ENCODE data around the gene INCENP.

Gene INCENP

DNA sequence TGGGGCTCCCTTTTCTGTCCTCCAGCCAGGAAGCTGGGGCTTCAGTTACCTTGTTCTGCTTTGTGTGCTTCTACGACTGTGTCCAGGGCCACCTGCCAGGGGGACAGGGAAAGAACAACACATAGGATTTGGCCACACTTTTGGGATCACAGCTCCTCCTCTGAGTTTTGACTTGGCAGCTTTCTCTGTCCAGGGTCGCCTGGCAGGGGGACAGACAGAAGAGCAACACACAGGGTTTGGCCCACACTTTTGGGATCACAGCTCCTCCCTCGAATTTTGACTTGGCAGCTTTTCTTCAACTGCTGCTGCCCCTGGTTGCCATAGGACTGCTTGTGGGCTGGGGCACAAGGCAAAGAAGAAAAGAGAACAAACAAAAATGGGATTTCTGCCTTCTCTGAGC is 19.1 kb downstream of the INCENP start:
- DNase-seq = no peak

DNA sequence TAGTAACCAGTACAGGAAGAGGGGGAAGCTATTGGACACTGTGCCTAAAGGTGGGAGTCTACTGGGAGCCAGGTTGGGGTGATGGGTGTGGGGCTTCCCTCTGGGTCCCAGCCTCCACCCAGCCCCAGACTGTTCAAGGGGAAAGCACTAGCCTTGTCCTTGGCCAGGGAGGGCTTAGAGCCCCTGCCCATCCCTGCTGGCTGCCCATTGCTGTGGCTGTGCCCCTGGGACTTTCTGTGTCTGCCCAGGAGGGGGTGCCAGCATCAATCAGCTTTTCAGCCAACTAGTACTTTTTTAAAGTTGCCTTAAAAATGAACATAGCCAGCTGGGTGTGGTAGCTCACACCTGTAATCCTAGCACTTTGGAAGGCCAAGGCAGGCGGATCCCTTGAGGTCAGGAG is 19.9 kb downstream of the INCENP start:
- no peak for DNase-seq

DNA sequence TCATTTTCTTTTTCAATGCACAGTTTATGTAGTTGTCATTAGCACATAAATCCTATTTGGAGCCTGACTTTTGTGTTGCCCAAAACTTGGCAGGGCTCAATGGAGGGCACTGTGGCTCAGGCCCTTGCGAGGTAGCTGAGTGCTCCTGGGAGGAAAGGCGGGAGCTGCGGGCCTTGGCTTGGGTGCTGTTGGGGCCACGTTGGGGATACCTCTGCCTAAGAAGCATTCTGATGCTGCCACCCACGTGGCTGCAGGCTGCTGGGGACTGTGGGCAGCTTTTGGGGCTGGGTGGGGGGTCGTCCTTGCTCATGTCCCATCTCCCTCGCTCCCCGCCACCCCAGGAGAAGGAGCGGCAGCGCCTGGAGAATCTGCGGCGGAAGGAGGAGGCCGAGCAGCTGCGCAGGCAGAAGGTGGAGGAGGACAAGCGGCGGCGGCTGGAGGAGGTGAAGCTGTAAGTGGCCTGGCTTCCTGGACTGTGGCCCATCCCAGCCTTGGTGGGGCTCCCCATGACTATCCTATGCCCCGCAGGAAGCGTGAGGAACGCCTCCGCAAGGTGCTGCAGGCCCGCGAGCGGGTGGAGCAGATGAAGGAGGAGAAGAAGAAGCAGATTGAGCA is 20.9 kb downstream of the INCENP start:
- DNase-seq = no peak

DNA sequence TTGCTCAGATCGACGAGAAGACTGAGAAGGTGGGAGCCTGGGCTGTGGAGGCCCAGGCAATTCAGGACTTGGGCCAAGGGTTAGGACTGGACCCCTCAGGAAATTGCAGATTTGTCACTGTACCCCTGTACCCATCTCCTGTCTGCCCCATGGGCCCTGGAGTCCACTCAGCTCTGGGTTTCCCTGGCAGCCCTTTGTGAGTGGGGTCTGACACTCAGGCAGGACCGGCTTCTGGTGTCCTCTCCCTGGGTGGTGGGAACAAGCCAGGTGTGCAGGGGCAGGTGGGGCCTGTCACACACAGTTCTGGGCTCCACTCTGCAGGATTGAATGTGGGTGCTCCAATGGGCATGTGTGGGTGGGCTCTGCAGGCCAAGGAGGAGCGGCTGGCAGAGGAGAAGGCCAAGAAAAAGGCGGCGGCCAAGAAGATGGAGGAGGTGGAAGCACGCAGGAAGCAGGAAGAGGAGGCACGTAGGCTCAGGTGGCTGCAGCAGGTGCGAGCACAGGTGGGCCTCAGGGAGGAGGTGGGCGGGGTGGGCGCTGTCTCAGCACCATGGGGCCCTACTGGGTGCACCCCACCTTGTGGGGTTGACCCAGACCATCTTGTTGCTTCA is 21.6 kb downstream of the INCENP start:
- no peak for DNase-seq

DNA sequence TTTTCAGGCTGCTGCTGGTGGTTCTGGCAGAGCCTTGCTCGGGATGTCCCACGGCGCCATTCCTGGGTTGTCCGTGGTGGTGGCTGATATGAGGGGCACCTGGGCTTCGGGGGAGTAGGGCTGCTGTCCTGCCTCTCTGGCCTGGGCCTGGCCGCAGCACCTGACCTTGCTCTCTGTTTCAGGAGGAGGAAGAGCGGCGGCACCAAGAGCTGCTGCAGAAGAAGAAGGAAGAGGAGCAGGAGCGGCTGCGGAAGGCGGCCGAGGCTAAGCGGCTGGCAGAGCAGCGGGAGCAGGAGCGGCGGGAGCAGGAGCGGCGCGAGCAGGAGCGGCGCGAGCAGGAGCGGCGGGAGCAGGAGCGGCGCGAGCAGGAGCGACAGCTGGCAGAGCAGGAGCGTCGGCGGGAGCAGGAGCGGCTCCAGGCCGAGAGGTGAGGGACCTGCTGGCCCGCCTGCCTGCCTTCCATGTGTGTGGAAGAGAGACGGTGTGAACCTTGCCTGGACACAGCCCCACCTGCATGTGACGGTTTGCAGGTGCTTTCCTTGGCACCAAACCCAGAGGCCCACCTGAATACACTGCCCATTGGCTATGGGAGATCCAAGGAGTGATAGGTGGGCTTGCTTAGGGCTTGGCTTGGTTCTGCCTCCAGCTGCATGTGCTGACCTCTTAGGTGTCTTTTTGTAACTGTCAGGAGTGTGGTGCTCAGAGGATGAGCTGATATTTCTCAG is 22.8 kb downstream of the INCENP start:
- no peak for DNase-seq

DNA sequence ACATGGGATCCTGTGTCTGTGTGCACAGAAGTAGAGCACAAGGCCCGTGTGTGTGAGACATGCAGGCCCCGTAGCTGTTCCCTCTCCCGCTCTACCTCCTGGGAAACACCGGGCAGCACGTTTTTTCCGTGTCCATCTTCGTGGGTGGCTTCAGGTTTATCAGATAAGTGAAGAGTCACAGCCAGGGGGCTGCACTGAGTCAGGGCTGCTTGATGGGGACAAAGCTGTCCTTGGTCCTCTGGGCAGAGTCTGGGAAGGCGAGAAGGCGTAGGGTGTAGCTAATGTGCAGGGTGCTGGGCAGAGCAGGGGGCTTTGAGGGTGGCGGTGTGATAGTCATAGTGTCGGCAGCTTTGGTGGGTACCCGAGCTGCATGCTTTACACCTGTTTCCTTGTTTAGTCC is 23.7 kb downstream of the INCENP start:
- DNase-seq = no peak

DNA sequence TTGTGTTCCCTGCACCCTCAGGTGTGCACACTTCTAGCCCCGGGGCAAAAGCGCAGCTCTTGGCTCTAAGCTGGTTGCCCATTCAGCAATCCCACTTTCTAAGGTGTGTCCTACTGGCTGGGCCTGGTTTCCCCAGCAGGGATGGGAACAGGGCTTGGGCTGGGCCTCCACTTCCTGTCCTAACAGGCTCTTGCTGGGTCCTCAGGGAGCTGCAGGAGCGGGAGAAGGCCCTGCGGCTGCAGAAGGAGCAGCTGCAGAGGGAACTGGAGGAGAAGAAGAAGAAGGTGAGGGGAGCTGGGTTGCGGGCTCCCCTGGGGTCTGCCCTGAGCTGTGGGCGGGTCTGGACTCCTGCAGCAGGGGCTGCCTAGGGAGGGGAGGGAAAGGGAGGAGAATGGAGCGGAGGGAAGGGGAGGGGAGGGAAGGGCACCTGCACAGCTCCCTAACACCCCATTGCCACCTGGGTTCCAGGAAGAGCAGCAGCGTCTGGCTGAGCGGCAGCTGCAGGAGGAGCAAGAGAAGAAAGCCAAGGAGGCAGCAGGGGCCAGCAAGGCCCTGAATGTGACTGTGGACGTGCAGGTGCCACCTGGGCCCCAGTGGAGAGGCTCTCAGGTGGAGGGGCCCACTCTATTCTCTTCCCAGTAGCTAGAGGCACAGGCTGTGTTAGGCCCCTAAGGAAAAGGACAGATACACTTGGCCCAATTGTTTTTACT is 24.6 kb downstream of the INCENP start:
- no peak for DNase-seq

DNA sequence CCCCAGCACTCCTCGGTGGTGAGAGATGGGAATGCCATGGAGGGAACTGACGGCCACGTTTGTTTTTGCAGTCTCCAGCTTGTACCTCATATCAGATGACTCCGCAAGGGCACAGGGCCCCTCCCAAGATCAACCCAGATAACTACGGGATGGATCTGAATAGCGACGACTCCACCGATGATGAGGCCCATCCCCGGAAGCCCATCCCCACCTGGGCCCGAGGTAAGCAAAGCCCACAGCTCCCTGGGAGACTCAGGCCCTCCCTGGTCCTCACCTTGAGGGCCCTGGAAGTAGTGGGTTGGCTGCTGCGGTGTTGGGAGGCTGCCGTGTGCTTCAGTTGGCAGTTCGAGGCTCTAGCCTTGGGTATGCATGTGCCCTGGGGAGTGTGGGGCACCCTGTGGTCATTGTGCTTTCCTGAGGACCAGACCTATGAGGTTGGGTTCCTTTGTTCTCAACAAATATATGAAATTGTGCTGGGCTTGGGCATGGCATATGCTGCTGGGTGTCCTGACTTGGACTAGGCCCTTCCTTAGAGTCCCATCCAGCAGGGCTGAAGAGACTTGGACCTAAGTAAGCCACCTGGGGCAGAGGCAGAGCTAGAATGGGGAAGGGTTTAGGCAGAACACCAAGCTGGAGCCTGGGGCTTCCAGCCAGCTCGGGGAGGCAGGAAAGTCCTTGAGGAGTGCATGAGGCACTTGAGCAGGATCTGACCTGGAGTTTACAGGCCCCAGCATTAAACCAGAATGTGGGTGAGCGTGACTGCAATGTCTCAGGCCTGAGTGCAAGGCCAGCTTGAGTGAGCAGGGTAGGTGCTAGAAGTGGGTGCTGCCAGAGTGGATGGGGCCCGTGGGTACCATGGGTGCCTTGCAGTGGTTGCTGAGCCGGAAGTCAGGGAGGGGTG is 26.4 kb downstream of the INCENP start:
- DNase-seq = no peak

DNA sequence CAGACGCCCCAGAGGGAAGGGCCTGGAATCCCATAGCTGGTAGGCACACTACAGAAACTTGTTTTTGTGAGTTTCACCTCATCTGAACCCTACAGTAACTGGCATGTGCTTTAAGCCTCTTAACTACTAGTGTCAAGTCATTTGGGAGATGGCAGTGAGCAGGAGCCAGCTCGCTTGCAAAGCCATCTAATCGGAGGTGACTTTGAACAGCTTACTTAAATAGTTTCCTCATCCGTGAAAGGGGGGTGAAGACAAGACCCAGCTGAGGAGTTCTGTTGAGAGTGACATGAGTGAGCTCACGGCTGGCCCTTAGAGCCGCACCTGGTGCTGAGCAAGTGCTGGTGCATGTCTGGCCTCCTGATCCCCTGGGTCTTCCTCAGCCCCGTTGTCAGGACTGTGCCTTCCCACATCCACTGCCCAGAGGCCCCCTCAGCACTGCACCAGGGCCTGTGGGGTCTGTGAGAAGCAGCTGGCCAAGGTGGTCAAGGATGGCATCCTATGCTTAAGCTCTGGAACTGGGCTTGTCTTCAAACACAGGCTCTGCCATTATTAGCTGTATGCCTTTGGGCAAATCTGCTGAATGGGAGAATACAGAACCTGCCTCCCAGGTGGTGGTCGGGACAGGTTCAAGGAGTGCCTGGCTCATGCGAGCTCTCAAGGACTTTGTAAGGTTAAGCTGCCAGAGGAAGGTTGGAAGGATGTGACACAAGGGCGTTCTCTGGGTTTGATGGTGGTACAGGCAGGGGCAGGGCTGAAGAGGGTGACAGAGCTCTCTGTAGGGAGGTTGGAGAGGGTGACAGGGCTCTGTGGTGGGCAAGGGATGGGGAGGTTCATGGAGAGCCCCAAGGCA is 27.3 kb downstream of the INCENP start:
- DNase-seq = no peak

DNA sequence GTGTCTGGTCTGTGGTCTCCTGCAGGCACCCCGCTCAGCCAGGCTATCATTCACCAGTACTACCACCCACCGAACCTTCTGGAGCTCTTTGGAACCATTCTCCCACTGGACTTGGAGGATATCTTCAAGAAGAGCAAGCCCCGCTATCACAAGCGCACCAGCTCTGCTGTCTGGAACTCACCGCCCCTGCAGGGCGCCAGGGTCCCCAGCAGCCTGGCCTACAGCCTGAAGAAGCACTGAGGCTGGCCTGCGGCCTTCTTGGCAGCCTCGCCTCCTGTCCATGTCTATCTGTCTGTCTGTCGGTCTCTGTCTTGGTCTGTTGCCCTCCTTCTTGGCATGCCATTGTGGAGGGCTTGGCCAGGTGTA is 27.9 kb downstream of the INCENP start:
- no peak for DNase-seq

DNA sequence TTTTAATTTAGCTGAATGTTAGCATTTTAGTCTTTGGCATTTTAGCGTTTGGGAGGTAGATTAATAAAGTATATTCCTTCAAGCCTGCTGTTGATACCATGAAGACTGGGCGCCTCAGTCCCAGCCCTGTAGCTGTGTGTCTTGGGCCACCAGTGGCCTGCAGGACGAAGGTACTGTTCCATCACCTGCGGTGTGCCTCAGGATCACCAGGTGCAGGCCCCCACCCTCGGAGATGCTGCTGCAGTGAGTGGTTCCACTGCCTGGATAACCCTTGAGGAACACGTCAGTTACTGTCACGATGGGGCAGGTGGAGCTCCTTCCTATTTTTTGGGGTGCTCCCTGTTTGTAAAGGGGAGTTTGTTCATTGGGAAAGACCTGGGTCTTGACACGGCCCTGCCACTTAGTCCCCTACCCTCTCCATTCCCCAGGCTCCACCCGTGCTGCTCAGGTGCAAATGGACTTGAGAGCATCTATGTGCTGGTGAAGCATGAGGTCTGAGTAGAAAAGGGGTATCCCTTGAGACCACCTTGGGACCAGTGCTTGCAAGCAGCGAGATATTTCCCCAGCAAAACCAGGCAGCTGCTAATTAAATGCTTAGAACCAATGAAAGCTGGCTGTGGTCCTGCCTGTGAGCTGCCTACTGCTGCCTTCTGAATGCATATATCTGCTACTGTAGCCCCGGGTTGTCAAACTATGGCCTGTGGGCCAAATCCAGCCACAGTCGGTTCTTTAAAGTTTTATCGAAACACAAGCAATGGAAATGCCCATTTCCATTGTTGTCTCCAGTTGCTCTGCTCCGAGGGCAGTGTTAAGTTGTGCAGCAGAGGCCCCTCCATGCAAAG is 28.7 kb downstream of the INCENP start:
- DNase-seq = no peak

DNA sequence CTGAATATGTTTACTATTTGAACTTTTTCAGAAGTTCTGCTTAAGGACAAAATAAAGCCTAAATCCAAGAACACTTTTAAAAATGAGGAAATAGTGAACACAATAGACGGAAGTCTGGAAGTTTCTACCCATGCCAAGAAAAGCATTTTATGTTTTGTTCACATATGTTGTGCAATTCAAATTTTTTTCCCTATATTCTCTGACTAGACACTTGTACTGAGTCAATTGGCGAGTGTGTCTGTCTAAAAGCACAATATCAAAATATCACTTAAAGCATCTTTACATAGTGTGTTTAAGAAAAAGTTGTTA is 29.2 kb downstream of the INCENP start:
- no peak for DNase-seq

DNA sequence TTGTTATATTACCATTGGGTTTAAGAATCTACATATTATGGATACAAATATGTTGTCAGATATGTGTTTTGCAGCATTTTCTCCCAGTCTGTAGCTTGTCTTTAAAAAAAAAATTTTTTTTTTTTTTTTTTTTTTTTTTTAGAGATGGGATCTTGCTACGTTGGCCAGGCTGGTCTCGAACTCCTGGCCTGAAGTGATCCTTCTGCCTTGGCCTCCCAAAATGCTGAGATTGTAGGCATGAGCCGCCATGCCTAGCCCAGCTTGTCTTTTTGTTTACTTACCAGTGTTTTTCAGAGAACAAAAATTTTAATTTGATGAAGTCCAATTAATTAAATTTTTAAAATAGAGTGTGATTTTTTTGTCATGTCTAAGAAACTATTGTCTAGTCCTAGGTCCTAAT is 29.8 kb downstream of the INCENP start:
- no peak for DNase-seq

DNA sequence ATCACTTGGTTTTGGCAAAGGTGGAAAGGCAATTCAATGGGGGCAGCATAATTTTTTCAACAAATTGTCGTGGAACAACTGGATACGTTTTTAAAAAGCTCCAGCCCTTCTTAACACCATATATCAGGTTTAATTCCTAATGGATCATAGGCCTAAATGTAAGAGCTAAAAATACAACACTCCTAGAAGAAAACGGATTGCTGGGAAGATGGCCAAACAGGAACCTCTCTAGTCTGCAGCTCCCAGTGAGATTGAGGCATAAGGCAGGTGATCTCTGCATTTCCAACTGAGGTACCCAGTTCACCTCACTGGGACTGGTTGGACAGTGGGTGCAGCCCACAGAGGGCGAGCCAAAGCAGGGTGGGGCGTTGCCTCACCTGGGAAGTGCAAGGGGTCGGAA is 33.8 kb downstream of the INCENP start:
- DNase-seq = no peak

DNA sequence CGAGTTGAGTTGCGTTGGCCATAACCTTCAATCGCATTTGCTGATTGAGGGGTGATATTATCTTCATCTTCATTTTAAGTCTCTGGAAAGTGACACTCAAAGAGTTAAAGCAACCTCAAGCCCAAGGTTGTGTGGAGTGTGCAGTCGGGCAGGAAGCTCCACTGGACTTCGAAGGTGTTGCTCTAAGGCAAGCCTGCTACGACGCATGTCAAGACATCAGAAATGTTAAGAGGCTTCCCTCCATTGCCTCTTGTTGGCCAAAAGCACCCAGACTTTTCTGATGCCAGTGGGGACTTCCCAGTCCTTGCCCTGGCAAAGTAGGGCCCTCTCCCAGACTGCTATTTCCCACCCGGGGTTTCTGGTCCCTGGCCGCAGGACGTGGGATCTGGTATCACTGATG is 42.6 kb downstream of the INCENP start:
- DNase-seq = no peak

DNA sequence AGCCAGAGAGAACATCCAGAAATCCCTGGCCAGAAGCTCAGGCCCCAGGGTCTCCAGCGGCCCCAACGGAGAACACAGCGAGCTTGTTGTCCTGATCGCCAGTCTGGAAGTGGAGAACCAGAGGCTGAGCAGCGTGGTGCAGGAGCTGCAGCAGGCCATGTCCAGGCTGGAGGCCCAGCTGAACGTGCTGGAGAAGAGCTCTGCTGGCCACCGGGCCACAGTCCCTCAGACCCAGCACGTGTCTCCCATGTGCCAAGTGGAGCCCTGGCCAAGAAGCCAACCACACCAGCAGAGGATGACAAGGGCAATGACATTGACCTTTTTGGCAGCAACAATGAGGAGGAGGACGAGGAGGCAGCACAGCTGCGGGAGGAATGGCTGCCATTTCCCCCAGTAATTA is 45.6 kb downstream of the INCENP start:
- no peak for DNase-seq

DNA sequence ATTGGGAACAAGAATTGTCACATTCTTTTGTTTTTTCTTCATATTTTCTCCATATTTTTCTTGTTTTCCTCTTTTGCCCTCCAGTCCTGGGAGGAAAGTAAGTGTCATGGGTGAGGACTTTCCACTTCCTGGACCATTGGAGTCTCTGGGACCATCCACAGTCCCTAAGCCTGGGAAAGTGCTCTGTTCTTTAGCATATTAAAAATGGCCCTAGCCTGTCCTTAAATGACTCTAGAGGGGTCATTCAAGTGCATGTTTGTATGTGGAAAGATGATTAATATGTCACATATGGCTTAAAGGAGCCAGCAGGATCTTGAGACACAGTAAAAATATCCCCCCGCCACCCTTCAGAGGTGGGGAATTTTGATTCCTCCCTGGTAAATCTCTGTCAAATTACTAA is 46.1 kb downstream of the INCENP start:
- DNase-seq = no peak

DNA sequence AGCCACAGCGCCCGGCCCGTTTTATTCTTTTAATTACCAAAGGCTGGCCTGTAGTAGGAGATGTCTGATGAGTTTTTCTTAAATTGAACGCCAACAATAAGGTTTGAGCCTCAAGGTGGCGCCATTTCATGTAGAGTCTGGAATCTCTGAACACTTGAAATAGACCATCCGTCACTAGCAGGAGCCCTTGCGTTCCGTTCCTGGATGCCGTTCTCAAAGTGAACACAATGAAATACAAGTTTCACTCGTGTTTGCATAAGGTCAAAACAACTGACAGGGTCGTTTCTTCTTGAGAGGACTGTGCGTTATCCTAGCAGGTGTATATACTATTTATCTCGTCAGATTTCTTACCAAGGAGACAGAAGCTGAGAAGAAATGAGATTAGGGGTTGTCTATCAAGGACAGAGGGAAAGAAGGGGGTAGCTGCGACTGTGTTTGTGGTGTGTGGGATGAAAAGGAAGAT is 47.5 kb downstream of the INCENP start:
- DNase-seq = peak; percentile 19

DNA sequence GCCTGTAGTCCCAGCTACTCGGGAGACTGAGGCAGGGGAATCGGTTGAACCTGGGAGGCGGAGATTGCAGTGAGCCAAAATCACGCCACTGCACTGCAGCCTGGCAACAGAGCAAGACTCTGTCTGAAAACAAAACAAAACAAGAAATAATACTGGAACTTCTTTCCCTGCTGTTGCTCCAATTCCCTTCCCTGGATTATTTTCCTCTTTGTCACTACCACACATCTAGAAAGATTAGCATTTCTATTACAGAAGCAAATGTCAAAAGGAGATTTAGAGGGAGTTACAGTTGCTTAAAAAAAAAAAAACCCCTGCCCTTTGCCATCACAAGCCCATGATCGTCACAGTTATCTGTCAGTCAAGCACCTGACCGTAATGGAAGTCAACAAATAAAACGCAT is 48.5 kb downstream of the INCENP start:
- DNase-seq = no peak

DNA sequence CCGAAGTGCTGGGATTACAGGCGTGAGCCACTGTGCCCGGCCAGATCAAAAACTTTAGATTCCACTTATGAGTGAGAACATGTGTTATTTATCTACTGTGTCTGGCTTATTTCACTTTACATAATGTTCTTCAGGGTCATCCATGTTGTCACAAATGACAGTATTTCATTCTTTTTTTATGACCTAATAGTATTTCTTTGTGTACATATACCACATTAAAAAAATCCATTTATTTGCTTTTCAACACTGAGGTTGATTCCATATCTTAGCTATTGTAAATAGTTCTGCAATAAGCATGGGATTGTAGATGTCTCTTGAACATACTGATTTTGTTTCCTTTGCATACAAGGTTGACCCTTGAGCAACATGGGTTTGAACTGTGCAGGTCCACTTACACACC is 53.0 kb downstream of the INCENP start:
- DNase-seq = no peak

DNA sequence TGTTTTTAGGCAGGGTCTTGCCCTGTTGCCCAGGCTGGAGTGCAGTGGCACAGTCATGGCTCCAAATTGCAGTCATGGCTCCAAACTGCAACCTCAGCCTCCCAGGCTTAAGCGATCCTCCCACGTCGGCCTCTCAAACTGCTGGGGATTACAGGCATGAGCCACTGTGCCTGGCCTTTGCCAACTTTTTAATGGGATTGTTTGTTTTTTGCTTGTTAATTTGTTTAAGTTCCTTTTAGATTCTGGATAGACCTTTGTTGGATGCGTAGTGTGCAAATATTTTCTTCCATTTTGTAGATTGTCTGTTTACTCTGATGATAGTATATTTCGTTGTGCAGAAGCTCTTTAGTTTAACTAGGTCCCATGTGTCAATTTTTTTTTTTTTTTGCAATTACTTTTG is 56.2 kb downstream of the INCENP start:
- DNase-seq = no peak

Data from NK-92 treated with Interleukin-12 subunit alpha and Interleukin-12 subunit beta, amount 100 ng/mL, for 24 hours (cell line).